Measurements from ENCODE around the gene OR4S2.

DNA sequence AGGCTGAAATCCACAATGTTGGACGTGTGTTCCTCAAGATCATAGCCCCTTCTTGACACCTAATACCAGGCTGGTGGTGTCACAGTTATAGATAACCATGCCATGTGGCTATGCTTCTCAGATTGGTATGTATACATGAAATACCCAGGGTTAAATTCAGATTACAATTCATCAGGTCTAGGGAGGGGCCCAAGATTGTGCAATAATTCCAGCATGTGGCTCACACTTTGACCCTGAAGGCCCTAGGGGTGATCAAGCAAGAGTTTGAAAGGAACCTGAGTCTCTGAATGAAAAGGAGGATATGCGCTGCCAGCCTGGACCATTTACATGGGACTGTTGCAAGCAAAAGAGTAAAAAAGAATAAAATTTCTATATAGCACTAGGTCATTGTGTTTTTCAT is 21.2 kb downstream of the OR4S2 start:
- TF ChIP-seq, protein P1, sequence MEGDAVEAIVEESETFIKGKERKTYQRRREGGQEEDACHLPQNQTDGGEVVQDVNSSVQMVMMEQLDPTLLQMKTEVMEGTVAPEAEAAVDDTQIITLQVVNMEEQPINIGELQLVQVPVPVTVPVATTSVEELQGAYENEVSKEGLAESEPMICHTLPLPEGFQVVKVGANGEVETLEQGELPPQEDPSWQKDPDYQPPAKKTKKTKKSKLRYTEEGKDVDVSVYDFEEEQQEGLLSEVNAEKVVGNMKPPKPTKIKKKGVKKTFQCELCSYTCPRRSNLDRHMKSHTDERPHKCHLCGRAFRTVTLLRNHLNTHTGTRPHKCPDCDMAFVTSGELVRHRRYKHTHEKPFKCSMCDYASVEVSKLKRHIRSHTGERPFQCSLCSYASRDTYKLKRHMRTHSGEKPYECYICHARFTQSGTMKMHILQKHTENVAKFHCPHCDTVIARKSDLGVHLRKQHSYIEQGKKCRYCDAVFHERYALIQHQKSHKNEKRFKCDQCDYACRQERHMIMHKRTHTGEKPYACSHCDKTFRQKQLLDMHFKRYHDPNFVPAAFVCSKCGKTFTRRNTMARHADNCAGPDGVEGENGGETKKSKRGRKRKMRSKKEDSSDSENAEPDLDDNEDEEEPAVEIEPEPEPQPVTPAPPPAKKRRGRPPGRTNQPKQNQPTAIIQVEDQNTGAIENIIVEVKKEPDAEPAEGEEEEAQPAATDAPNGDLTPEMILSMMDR (optimal IDR thresholded peaks at IDR 0.05 in 1 of 3, IDR thresholded peaks at IDR 0.05 in 1 of 3, conservative IDR thresholded peaks at IDR 0.05 in 1 of 3; ENCODE audit: extremely low read depth in 1 of 3, insufficient read depth in 2 of 3, low read length in 3 of 3) = no peak
- TF ChIP-seq EZH2 (IDR thresholded peaks at IDR 0.05; ENCODE audit: low read length) = no peak

Measured in keratinocyte (primary cell).